Stimulated activated CD8-positive, alpha-beta memory T cell treated with anti-CD3 and anti-CD28 coated beads, Interleukin-2, amount 100 ng/mL, for 48 hours (primary cell): Measurements from ENCODE around the gene MAP3K10.

ENCODE experiments used
- DNase-seq, 2 donors: peaks; one replicate each; pipeline ENCODE4 v3.0.0-alpha.2; 2020; ENCODE audit warnings: low read depth in 2 of 2

The MAP3K10 gene

DNA sequence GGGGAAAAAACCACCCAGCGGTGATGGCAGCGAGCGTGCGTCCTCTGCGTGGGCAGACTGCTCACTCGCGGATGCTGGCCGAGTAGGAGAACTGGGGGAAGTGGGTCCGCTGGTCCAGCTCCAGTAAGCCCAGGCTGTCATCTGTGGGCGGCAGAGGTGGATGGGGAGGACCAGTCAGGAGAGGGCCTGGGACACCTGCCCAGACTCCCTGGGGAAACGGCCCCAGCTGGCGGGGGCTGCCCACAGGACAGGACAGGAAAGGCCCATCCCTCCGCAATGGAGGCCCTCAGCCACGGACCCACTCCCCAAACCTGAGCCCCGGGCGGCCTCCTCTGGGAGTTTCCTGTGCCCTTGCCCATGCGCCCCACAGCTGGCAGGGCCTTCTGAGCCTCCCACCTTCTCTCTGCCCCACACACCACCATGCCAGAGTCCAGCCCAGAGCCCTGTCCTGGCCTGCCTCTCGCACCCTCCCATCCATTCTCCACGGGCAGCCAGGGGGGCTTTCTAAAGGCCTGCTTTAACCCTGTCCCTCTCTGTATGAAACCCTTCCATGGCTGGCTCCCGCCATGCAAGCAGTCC, 42.7 kb downstream of the MAP3K10 start:
- DNase-seq, result no peak

- DNase-seq, result no peak
Observed at GRCh38 chr19:40234429-40235237, 43.4 kb downstream of the MAP3K10 start.

DNA sequence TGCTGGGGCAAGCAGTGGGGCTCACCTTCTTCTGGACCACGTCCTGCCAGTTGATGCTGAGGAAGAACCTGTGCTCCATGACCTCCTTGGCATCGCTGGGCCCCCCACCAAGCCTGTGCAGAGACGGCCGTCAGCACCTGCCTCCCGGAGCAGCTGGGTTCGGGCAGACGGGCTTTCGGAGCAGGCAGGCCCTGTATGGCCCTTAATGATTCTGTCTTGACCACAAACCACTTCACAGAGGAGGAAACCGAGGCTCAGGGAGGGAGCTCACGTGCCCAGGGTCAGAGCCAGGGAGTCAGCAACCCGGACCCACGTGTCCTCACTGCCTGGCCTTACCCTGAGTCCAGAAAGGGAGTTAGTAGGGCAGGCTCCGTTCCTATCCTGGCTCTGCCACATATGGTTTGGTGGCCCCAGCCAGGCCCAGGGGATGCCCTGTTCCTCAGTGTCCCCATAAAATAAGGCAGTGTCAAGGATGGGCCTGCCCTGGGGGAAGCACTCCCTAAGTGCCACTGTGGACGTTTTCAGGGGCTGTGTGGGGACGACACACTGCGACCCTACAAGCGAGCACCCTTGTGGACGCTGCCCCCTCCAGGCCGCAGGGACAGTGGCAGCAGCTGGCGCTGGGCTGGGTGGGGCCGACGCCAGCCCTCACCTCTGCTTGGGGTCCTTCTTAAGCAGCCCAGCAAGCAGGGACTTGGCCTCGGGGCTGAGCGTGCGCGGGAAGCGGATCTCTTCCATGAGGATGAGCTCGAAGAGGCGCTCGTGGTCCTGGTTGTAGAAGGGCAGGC, 44.2 kb downstream of the MAP3K10 start:
- no peak for DNase-seq

- no peak for DNase-seq
Observed at GRCh38 chr19:40236026-40236355, 44.8 kb downstream of the MAP3K10 start.

- DNase-seq, result no peak
Observed at GRCh38 chr19:40236366-40236765, 45.1 kb downstream of the MAP3K10 start.

- DNase-seq, result no peak
Observed at GRCh38 chr19:40237791-40238190, 46.6 kb downstream of the MAP3K10 start.

DNA sequence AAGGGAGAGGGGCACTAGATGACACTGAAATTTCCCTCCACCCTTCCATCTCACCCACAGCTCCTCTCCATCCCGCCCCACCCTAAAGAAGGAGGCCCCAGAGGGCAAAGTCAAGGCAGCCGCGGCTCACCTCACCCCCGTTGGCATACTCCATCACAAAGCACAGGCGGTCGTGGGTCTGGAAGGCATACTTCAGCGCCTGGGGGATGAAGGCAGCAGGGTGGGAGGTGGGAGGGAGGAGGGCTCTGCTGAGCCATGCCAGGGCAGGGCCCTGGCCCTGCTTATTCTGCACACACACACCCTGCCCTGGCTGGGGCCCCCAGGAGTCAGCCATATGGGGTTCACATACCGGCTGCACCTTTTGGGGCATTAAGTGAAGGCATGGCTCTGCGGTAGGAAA, 47.5 kb downstream of the MAP3K10 start:
- DNase-seq, result no peak

- DNase-seq, result no peak
Observed at GRCh38 chr19:40239415-40240226, 48.4 kb downstream of the MAP3K10 start.

- no peak for DNase-seq
Observed at GRCh38 chr19:40240332-40240731, 49.1 kb downstream of the MAP3K10 start.

- no peak for DNase-seq
Observed at GRCh38 chr19:40241125-40241808, 50.0 kb downstream of the MAP3K10 start.

- no peak for DNase-seq
Observed at GRCh38 chr19:40241809-40242384, 50.7 kb downstream of the MAP3K10 start.

DNA sequence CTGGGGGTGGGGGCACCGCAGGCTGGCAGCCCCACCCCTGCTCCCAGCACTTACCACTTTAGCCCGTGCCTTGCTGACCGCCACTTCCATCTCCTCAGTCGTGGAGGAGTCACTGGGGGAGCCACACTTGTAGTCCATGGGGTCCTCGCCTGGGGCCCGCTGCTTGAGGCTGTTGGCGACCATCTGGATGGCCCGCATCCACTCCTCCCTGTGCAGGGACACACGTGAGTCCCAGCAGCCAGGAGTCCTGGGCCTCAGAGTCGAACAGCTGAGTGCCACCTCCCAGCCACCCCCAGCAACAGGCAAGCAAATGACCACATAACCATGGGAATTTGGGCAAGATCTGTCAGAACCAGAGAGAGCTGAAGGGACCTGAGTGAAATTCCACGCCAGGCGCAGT, 51.3 kb downstream of the MAP3K10 start:
- DNase-seq, result no peak

GRCh38 chr19:40243181-40243580, 52.0 kb downstream of the MAP3K10 start:
- no peak for DNase-seq

DNA sequence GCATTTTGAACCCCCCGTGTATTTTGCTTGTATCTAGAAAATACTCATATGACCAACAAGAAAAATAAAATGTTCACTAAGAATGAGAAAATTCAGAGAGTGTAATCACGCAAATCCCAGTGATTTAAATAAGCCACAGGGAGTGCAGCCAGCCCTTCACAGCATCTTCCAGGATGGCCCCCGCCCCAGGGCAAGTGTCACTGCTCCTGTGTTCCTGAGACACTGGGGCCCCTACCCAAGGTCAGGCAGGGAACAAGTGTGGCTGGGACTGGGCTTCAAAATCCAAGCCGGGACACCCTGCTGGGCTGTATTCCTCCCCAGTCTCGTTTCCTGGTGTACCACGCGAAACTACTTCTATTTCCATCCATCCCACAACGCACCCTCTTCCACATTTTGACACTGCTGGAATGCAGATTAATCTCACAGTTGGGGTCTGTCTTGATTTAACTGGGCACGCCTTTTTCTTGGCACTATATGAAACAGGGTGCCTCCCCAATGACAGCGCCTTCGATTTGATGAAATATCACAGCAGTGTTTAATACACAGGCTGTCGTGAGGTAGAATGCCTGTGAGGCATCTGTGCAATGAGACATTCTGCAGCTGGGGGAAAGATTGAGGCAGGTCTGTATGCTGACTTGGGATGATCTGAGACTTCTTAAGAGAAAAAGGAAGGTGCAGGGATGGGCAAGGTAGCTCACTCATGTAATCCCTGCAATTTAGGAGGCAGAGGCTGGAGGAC, 53.5 kb downstream of the MAP3K10 start:
- no peak for DNase-seq

DNA sequence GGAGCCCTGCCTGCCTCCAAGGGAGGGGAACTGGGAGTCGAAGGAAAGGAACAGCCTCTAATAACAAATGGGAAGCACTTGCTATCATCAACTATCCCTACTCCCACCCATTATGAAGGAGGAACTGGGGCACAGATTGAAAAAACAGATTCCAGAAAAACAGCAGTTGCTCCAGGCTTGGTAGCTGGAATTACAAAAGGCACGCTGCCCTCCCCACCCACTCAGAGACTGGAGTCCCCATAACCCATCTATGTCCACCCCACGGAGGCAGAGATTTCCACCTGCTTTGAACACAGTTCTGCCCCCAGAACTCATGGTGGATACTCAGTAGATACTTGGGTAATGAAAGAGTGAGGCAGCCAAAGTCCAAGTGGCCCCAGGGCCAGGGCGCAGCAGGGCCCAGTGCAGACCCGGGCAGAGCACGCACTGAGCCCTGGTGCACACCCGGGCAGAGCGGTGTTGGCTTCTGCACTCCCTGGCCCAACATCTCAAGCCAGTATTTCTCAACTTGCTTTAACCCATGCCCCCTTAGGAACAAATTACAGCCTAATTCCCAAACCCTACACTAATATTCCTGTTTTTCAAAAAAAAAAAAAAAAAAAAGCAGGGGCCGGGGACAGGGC, 54.4 kb downstream of the MAP3K10 start:
- DNase-seq, result no peak

DNA sequence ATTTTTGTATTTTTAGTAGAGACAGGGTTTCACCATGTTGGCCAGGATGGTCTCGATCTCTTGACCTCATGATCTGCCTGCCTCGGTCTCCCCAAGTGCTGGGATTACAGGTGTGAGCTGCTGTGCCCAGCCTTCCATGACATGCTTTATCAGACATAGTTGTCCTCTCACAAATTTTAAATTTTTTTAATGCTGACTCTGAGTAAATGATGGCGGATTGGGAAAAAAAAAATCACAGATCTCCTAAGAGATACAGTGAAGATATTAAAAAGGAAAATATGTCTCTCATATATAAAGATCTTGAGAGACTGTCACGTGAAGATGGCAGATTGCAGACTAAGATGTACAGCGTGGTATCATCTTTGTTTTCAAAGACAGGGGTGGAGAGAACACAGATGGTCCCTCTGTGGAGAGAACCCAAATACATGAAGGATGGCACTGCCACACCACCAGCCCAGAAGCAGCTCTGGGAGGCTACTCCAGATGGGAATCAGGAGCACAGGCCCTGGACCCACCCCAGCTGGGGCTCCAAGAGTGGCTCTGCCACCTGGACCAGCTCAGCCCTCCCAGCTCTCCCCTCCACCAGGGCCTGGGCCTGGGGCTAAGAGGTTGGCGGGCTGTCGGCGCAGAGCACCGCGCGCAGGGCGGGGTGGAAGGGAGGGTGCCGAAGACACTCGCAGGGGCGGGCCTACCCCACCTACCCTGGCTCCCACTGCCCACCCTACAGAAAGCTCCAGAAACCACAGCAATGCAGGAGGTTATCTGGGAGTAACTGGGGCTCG, 55.3 kb downstream of the MAP3K10 start:
- DNase-seq, result no peak

GRCh38 chr19:40247178-40247577, 56.0 kb downstream of the MAP3K10 start:
- DNase-seq, result no peak

DNA sequence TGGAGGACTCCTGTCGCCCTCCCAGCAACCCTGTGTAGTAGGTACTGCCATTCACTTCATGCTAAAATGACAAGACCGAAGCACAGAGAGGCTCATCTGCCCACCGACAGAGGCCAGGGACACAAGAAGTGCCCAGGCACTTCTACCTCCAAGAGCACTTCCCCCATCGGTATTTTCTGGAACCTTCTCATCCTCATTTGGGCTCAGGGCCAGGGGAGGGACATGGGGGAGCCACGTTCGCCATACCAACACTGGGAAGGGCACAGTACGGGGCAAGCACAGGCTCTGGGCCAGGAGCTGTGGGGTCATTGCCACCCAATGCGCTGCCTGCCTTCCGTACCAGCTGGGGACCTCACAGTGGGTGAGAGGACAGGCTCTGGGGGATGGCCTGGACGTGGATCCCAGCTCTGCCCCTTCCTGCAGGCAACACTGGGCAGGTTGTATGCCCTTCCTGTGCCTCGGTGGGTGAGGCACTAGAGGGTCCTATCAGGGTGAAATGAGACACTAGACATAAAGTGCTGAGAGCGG, 56.6 kb downstream of the MAP3K10 start:
- no peak for DNase-seq

DNA sequence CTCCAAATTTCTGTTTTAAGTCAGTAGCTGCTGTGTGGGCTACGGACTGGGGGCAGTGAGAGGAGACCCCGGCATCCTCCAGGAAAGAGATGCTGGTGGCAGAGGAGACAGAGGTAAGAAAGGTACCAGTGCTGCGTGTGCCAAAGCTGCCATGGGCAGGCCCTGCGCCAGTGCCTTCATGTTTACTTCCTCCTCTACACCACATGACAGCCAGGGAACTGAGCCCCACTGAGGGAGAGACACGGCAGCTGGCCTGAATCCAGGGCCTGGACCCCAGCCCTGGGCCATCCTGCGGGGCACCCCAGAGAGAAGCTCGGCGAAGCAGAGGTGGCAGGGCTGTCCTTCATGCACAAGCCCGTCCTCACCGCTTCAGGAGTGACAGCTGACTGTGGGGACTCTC, 58.0 kb downstream of the MAP3K10 start:
- no peak for DNase-seq
